SU-DHL-6 (cell line): ENCODE results near the gene GFER.

Source experiments
- H2AFZ ChIP-seq: fragments of 200-600 bp; sonication (generic); 2 replicates; pipeline ENCODE4 v1.6.1; 2014; ENCODE audit warnings: low read depth, mild to moderate bottlenecking, moderate library complexity, mixed read lengths, antibody characterized with exemption, low read length; ENCODE audit not compliant: severe bottlenecking
- H3F3A ChIP-seq: fragments of 200-600 bp; shearing (Covaris generic); 2 replicates; pipeline ENCODE4 v1.6.0; 2016; ENCODE audit warnings: antibody characterized with exemption, mild to moderate bottlenecking; ENCODE audit not compliant: insufficient read depth
- H3K27ac ChIP-seq: fragments of 200-600 bp; sonication (generic); 2 replicates; pipeline ENCODE4 v1.5.1; 2016; ENCODE audit warnings: low read depth, mild to moderate bottlenecking, low read length, moderate library complexity, mixed read lengths
- H3K27me3 ChIP-seq: fragments of 200-600 bp; sonication (generic), shearing (Covaris generic); 2 replicates; pipeline ENCODE4 v1.6.0; 2014; ENCODE audit warnings: mild to moderate bottlenecking, low read length
- H3K36me3 ChIP-seq: fragments of 200-600 bp; sonication (generic); 2 replicates; pipeline ENCODE4 v1.6.1; 2014; ENCODE audit warnings: mild to moderate bottlenecking, low read length, mixed read lengths
- H3K4me2 ChIP-seq: fragments of 300-600, 200-600 bp; shearing (Covaris generic), sonication (generic); 2 replicates; pipeline ENCODE4 v1.6.0; 2014; ENCODE audit warnings: low read length, low read depth, mild to moderate bottlenecking; ENCODE audit not compliant: poor library complexity, severe bottlenecking
- H3K4me3 ChIP-seq: fragments of 200-600 bp; sonication (generic); 2 replicates; pipeline ENCODE4 v1.5.1; 2014; ENCODE audit warnings: antibody characterized with exemption, low read length, mild to moderate bottlenecking, mixed read lengths; ENCODE audit not compliant: insufficient read depth, poor library complexity, severe bottlenecking
- H3K79me2 ChIP-seq: fragments of 200-600 bp; sonication (generic); 2 replicates; pipeline ENCODE4 v1.6.1; 2014; ENCODE audit warnings: mild to moderate bottlenecking, low read length, moderate library complexity; ENCODE audit not compliant: insufficient read depth
- H3K9ac ChIP-seq: fragments of 200-600 bp; sonication (generic); 2 replicates; pipeline ENCODE4 v1.7.0; 2014; ENCODE audit warnings: mild to moderate bottlenecking, low read length
- H3K9me2 ChIP-seq: fragments of 200-600 bp; sonication (generic); replicated peaks from 2 replicates; pipeline ENCODE4 v1.6.1; 2014; ENCODE audit warnings: low read length; ENCODE audit not compliant: insufficient read depth
- H3K9me3 ChIP-seq: fragments of 200-600 bp; sonication (generic); 2 replicates; pipeline ENCODE4 v1.6.1; 2014; ENCODE audit warnings: low read length, mixed read lengths; ENCODE audit not compliant: insufficient read depth
- H4K20me1 ChIP-seq: fragments of 200-600 bp; sonication (generic); 2 replicates; pipeline ENCODE4 v1.6.1; 2014; ENCODE audit warnings: low read depth, mild to moderate bottlenecking, antibody characterized with exemption, low read length, moderate library complexity, mixed read lengths
- CTCF ChIP-seq: fragments of 200-600 bp; sonication (generic); IDR thresholded peaks from one replicate; pipeline ENCODE4 v1.5.1; 2017; ENCODE audit warnings: antibody characterized with exemption, mild to moderate bottlenecking, low read length, moderate library complexity; ENCODE audit not compliant: insufficient read depth, poor library complexity, severe bottlenecking
- EZH2phosphoT487 ChIP-seq: fragments of 200-600 bp; sonication (generic), shearing (Covaris generic); conservative IDR thresholded peaks from 2 replicates; pipeline ENCODE4 v1.6.1; 2018; ENCODE audit warnings: mild to moderate bottlenecking, antibody characterized with exemption, low read length, moderate library complexity, mixed read lengths

GFER gene

GRCh38 chr16:2034696-2035430 is 50.9 kb downstream of the GFER start:
- H2AFZ ChIP-seq, result no peak overlapping the region
- H3K4me2 ChIP-seq, result no peak overlapping the region
- no peak overlapping the region for H3K27ac ChIP-seq

GRCh38 chr16:2035431-2036199 is 51.6 kb downstream of the GFER start:
- no peaks in the 10 kb centered on the region for H3K9me3 ChIP-seq
- H3K27ac ChIP-seq, result no peak overlapping the region
- no peak overlapping the region for H3K4me3 ChIP-seq
- H3K27me3 ChIP-seq, result no peaks in the 10 kb centered on the region
- H4K20me1 ChIP-seq, result no peaks in the 10 kb centered on the region
- H3F3A ChIP-seq, result no peaks in the 10 kb centered on the region
- no peak overlapping the region for H3K4me2 ChIP-seq
- no peaks in the 10 kb centered on the region for H3K36me3 ChIP-seq
- H3K9ac ChIP-seq, result no peak overlapping the region
- no peaks in the 10 kb centered on the region for H3K9me2 ChIP-seq
- H3K79me2 ChIP-seq, result no peaks in the 10 kb centered on the region
- no peak overlapping the region for H2AFZ ChIP-seq
- no peak for TF ChIP-seq CTCF
- TF ChIP-seq EZH2phosphoT487, result no peak

More at GRCh38 chr16:2034696-2035430, 50.9 kb downstream of the GFER start:
- H3K4me3 ChIP-seq, result no peak overlapping the region
- no peaks in the 10 kb centered on the region for H3K9me3 ChIP-seq
- H4K20me1 ChIP-seq, result no peaks in the 10 kb centered on the region
- H3K27me3 ChIP-seq, result no peaks in the 10 kb centered on the region
- no peaks in the 10 kb centered on the region for H3K36me3 ChIP-seq
- no peak overlapping the region for H3K9ac ChIP-seq
- no peaks in the 10 kb centered on the region for H3K9me2 ChIP-seq
- no peaks in the 10 kb centered on the region for H3F3A ChIP-seq
- no peaks in the 10 kb centered on the region for H3K79me2 ChIP-seq
- no peak for TF ChIP-seq EZH2phosphoT487
- TF ChIP-seq CTCF, result no peak

GRCh38 chr16:2036200-2036966 is 52.4 kb downstream of the GFER start:
- Histone ChIP-seq H3F3A (no peaks in the 10 kb centered on the region), H3K9ac (no peak overlapping the region), H3K9me3 (no peaks in the 10 kb centered on the region), H3K9me2 (no peaks in the 10 kb centered on the region), H3K79me2 (no peaks in the 10 kb centered on the region), H3K4me3 (no peak overlapping the region), H2AFZ (no peak overlapping the region), H3K36me3 (no peaks in the 10 kb centered on the region), H3K27ac (no peak overlapping the region), H3K27me3 (no peaks in the 10 kb centered on the region), H4K20me1 (no peaks in the 10 kb centered on the region), H3K4me2 (no peak overlapping the region)
- TF ChIP-seq CTCF, result no peak
- no peak for TF ChIP-seq EZH2phosphoT487
